SK-N-MC (cell line): ENCODE data around the gene OR10H3.

ENCODE experiments used
- EZH2 ChIP-seq: fragments of 200-600 bp; sonication (generic); IDR thresholded peaks from one replicate; pipeline ENCODE4 v1.6.1; 2017; ENCODE audit warnings: antibody characterized with exemption
- POLR2AphosphoS5 ChIP-seq: IDR thresholded peaks from 2 replicates; pipeline ENCODE4 v1.6.1; 2012; ENCODE audit warnings: mild to moderate bottlenecking, low read depth, low read length, borderline replicate concordance

DNA sequence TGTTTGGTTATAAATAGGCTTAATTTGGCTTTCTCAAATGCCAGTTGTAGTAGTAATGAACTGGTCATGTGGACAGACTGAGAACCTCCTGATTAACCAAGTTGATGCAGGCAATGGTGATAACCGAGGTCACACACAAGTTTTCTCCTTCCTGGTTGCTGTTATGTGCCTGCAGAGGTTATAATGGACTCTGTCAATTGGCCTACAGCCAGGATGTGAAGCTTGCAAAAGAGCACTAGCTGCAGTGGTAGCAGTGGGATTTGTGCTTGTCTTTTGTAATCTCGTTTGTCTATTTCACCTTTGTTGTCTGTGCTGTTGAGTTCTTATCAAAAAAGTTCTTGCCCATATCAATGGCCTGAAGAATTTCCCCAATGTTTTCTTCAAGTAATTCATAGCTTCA, 20.6 kb downstream of the OR10H3 start:
- TF ChIP-seq EZH2: no peak
- TF ChIP-seq POLR2AphosphoS5: no peak
